HK-2 (cell line): ENCODE data around the gene PSEN1.

Source experiments
- DNase-seq: peaks from one replicate; pipeline ENCODE4 v3.0.0-alpha.2; 2018; ENCODE audit not compliant: unreplicated experiment

Gene PSEN1

DNA sequence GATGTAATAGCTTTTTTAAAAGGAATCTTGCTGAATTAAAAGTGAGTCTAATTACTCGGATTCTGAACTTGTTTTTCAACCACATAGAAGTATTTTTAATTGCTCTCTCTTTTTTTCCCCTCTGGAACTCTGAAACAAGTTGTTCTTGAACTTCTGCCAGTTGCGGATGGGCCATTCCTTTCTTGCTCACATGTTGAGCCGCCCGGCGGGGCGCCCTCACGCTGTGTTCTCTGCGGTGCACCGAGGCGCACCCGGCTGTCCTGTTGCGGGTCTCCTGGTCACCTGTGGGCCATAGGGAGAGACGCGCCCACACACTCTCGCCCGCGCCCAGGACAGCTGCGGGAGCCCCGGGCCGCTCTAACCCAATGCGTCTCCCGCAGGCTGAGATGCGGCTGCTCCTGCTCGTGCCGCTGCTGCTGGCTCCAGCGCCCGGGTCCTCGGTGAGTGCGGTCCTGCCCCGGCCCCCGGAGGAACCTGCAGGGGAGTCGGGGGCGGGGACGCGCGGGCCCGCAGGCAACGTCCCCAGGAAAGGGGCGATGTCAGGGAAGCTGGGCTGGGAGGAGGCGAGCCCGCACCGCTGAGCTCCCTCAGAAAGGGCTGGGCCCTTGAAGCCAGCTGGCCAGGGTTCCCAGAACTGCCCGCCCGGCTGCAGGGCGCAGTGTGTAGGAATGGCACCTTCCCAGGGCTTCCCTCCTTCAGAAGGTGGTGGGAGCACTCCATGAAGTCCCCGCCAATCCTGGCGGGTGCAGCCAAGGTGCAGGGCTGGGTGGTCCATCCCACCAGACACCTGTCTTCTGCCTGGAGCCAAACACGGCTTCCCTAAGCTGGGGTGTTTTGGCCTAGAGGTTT lies 103.3 kb downstream of the PSEN1 start:
- DNase-seq = no peak

DNA sequence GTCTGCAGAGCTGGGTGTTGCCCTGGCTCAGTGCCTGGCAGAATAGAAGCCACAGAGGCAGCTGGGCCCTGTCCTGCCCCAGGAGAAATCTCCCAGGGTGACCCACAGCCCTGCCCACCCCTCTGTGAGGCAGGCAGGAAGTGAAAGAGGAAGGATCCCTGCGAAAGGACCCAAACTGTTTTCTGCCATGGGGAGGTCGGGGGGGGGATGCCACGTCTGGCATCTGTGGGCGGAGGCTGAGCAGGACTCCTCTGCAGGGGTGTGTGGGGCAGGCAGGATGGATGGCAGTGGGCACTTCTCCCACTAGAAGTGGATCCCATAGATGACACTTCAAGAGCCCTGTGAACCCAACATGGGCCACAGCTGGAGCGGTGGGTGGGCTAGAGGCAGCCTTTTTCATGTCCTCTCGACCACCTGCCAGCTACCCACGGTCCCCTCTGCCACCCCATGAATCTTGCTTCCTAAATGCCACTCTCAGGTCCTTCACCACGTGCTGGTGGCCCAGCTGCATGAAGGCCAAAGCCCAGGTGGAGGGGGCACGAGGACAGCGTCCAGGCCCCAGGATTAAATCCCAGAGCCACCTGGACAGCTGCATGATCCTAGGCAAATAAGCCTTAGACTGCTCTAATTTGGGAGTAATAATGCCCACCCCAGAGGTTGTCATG lies 104.6 kb downstream of the PSEN1 start:
- DNase-seq = no peak

DNA sequence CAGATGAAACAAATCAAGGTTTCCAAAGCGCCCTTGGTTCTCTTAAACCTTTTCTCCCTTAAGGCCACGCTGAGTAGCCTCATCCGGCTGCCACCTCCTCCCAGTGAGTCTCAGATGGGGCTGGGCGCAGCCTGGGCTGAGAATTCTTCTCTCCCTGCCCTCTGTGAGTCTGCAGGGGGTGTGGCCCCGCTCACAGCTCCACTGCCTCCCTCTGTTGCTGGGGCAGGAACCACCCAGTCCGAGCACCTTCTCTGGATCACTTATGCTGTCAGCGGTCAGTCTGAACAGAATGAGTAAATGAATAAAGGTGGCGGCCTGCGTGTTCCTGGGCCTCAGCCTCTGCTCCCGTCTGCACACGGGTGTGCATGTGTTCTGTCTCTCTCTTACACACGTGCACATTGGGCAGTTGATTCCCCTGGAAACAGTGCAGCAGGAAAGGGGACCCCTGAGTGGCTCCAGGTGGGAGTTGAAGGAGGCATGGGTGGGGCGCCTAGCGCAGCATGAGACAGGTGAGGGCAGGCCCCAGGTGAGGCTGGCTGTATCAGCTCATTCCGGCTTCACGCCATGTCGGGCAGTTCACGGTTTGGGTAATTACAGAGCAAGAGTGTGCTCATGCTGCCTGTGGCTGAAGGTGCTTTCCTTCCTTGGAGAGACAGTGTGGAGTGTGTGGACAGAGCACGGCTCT lies 105.3 kb downstream of the PSEN1 start:
- peak; percentile 92 for DNase-seq

DNA sequence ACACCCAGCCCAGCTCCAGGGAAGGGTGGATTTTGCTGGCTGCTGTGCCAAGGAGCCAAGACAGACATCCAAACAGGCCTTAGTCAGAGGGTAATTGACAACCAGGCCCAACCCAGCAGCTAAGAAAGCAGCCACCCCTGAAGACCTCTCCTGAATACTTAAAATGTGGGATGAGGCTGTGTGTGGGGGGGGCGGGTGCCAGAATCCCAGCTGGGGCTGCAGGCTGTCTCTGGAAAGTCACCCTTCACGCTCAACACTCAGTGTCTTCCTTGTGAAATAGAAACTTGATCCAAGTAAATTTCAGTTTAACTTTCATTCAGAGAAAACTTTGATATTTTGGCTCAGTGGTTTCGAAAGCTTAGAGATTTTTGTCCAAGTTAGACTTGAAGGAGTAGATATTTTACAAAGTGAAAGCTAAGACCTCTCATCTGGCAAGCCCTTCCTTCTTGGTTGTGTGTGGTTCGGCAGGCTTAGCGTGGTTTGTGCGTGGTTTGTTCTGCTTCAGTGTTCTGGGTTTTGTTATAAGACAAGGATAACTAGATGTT lies 106.1 kb downstream of the PSEN1 start:
- peak; percentile 51 for DNase-seq

DNA sequence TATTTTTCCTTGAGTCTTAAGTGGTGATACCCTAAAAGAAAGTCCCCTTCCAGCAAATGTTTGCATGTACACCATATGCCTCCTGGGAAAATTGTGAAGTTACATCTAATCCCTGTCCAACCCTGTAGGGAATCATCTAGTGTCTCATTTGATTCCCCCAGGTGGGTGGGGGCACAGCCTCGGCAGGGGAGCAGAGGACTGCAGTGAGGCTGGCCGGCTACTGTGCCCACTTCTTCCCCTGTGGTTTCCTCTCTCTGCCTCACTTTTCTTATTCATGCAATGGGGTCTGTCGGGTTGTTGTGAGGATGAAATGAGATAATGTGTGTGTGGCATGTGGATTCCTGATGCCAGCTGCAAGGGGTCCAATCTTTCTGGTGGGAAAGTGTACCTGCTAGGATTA lies 107.0 kb downstream of the PSEN1 start:
- no peak for DNase-seq

DNA sequence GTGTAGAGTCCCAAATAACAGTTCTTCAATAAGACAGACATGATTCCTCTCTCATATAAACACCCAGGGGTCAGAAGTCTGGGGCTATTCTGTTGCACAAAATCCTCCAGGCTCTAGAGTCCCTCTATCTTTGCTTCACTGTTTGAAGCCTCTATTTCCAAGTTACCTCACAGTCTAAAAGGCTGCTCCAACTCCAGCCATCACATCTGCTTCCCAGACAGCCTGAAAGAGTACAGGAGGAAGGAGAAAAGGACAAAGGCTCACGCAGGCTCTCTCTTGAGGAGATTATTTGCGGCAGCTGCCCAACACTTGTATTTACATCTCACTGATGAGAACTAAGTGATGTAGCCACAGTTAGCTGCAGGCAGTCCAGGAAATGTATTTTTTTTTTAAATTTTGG lies 107.4 kb downstream of the PSEN1 start:
- DNase-seq = no peak

DNA sequence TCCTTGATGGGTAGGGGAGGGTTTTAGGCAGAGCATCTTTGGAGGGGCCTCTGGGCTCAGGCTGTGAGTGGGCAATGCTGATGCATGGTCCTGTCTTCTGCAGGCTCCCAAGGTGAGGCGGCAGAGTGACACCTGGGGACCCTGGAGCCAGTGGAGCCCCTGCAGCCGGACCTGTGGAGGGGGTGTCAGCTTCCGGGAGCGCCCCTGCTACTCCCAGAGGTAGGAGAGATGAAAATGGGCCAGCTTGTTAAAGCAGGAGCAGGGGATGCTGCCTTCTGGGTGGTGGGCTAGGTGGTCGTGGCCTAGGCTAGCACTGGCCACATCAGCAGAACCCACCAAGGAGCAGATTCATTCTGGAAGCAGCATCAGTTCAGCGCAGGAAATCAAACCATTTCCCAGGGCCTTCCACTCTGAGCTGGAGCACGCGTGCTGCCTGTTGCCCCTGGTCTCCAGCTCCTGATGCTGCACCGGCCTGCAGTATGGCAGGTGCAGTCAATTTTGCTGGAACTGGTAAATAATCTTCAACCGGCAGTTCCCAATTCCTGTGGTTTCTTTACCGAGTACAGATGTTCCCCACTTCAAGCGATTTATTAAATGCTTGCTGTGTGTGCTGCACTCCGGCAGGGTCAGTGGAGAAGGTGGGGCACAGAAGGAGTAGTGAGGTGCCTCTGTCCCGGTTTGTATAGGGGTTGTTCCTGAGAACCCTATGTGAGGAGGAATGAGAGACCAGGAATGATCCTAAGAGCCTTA lies 108.4 kb downstream of the PSEN1 start:
- DNase-seq = no peak

DNA sequence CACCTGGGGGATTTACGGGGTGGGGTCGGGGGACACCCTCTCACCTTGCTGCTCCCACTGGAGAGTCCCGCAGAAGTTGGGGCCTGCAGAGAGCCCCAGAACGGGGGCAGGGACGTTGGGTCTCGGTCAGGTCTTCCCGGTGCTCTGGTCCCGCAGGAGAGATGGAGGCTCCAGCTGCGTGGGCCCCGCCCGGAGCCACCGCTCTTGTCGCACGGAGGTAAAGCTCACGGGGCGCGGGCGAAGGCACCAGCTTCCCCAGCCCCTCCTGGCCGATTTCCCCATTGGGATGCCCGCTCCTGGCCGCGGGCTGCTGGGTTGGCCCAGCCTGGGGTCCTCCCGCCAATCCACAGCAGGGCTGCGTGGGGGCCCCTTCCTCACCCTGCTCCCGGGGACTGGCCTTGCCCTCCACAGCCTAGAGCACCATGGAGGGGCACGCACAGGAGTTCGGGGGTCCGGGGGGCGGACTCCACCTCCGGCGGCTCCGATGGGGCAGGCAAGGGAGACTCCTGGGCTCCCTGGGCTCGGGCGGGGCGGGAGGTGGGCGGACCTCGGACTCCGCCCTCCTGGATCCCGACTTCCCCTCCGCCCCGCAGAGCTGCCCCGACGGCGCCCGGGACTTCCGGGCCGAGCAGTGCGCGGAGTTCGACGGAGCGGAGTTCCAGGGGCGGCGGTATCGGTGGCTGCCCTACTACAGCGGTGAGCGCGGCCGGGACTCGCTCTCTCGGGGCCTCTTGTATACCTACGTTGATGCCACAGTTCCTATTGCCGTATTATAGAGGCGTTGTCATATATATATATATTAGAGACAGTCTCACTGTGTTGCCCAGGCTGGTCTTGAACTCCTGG lies 109.4 kb downstream of the PSEN1 start:
- no peak for DNase-seq

DNA sequence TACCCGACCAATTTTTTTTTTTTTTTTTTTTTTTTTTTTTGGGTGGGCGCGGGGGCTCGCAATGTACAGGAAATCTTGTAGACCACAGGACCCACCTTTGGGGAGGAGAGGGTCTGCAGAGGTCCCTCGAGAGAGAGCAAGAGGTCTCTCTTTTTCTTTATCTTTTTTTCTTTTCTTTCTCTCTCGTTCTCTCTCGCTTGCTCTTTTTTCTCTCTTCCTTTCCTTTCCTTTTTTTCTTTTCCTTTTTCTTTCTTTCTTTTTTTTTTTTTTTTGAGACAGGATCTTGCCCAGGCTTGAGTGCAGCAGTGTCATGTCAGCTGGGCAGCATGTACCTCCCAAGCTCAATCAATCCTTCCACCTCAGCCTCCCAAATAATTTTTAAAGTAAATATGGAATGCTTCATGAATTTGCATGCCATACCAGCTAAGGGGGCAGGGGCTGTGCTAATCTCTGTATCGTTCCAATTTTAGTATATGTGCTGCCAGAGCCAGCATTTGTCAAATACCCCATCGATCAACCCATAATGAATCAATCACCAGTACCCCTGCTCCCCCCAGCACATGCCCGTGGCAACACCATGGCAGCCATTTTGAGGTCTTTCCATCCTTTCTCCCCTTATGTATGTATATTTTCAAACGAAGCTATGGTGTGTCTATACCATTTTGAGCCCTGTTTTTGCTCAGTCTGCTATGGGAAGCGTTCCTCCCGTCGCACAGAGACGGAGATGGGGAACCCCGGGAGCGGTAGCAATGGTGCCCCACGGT lies 110.3 kb downstream of the PSEN1 start:
- no peak for DNase-seq

DNA sequence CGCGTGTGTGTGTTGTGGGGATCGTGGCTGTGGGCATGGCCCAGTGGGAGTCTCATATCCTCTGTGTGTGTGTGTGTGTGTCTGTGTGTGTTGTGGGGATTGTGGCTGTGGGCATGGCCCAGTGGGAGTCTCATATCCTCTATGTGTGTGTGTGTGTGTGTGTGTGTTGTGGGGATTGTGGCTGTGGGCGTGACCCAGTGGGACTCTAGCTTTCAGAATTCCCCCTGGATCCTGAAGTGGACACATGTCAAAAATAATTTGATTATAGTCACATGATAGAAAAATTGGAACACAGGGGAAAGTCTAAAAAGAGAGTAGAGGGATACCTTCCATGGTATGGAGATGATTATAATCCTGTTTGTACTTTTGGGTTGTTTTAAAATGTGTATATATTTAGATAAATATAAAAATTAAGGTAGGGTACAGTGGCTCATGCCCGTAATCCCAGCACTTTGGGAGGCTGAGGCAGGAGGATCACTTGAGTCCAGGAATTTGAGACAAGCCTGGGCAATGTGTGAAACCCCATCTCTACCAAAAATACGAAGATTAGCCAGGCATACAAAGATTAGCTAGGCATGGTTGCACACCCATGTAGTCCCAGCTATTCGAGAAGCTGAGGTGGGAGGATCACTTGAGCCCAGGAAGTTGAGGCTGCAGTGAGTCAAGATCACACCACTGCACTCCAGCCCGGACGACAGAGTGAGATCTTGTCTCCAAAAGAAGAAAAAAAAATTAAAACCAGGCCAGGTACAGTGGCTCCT lies 112.0 kb downstream of the PSEN1 start:
- DNase-seq = peak; percentile 69

DNA sequence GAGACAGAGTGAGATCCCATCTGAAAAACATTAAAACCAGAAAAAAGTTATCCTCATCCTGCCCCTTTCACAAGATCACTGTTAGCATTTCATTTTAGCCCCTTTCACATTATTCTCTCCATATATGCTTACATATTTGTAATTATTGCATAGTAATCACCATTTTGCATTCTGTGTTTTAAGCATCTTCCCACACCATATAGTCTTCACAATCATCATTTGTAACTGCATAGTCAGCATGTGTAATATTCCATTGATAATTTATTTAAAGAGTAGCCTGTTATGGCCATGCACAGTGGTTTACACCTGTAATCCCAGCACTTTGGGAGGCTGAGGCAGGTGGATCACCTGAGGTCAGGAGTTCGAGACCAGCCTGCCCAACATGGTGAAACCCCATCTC lies 112.8 kb downstream of the PSEN1 start:
- no peak for DNase-seq

DNA sequence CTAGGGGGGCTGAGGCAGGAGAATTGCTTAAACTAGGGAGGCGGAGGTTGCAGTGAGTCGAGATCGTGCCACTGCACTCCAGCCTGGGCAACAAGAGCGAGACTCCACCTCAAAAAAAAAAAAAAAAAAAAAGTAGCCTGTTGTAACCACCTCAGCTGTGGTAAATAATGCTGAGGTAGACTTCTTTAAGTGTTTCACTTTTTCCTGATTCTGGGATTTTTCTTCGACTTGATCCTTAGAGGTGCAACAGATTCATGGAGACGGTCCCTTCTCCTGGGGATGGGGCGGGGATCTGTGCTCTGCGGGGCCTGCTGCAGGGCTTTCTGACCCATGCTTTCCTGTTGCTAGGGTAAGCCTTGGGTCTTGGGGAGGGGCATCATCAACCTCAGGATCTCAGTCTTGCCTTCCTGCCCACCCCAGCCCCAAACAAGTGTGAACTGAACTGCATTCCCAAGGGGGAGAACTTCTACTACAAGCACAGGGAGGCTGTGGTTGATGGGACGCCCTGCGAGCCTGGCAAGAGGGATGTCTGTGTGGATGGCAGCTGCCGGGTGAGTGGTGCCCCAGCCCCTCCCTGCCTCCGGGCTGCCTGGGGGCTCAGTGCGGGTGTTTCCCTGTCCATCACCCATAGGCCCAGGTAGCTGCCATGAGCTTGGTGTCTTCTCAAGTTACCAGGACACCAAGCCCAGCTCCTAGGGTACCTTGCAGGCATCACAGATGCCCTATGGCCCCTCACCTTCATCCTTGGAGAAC lies 113.4 kb downstream of the PSEN1 start:
- DNase-seq = no peak

DNA sequence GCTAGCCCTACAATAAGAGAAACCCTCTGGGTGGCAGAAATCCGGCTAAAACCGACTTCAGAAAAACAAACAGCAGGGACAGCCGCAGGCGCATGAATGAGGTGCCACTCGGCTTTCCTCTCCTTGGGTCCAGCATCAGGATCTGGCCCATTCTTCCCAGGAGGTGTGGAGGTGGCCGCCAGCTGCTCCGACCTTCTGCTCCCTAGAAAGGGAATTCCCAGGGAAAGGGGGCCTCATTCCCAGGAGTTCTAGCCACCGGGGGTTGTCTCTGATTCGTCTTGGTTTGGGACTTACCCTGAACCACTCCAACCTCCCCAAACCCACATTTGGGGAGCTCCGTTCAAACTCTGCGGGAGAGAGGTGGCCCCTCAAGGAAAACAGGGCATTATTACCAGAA lies 114.0 kb downstream of the PSEN1 start:
- DNase-seq = no peak

DNA sequence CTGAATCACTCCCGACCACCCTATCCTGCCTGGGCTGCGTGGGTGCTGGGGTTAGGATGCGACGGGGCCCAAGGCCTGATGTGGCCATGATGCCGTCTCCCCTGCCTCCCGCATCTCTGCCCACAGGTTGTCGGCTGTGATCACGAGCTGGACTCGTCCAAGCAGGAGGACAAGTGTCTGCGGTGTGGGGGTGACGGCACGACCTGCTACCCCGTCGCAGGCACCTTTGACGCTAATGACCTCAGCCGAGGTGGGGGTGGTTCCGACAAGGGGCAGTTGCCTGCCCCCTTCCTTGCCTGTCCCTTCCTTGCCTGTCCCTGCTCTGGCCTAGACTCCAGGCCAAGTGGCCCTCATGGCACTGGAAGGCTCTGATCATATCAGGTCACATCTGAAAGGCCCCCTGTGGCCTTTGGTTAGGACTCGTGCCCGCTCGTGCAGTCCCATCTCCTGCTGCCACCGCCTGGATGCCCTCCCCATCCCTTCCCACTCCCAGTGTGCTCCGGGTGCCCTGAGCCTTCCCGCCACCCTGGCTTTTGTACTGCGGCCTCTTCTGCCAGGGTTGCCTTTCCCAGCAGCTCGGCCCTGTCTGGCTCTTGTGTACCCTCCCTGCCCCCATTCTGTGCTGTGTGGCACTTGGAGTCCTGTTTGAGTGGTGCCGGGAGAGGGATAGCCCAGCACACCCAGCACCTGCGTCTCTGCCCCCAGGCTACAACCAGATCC lies 114.6 kb downstream of the PSEN1 start:
- no peak for DNase-seq

DNA sequence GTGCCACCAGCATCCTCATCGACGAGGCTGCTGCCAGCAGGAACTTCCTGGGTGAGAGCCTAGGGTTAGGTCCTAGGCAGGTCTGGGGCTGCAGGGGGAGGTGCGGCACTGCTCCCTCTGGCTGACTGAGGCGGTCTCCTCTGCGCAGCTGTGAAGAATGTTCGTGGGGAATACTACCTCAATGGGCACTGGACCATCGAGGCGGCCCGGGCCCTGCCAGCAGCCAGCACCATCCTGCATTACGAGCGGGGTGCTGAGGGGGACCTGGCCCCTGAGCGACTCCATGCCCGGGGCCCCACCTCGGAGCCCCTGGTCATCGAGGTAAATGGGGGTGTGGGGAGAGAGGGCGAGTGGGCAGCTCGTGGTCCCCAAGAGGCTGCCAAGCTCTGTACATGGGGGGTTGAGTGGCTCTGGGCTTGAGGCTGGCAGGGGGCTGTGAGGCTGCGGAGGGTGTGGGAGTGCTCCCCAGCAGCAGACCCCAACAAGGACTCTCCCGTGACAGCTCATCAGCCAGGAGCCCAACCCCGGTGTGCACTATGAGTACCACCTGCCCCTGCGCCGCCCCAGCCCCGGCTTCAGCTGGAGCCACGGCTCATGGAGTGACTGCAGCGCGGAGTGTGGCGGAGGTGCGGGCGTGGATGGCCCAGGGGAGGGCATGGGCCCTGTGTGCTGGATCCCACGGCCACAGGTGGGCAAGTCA lies 115.4 kb downstream of the PSEN1 start:
- no peak for DNase-seq

DNA sequence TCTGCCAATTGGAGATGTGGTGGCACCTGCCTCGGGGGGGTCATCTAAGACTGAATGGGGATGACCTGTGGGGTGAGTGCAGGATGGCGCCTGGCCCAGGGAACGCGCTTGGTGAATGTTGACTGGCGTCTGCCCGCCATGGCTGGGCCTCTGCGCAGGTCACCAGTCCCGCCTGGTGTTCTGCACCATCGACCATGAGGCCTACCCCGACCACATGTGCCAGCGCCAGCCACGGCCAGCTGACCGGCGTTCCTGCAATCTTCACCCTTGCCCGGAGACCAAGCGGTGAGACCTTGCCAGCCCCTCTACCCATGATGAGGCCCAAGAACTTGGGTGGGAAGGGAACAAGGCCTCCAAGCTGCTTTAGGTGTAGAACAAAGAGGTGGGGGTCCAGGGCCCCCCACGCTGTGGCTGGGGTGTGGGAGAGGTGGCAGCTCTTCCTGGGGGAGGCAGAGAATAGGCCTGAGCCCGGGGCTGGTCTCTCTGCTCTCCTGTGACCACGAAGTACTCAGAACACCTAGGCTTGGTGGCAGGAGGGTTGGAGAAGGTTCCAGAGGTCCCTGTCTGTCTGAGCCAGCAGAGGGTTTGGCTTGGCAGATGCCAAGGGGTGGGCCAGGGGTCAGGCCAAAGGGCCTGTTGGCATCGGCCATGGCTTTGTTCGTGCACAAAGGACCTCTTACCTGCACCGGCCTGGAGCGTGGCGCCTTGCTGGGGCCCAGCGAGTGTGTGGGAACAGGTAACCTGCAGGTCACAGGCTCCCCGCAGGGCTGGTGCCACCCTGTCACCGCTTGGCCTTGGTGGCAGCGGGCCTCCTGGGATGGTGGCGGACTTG lies 116.4 kb downstream of the PSEN1 start:
- no peak for DNase-seq

DNA sequence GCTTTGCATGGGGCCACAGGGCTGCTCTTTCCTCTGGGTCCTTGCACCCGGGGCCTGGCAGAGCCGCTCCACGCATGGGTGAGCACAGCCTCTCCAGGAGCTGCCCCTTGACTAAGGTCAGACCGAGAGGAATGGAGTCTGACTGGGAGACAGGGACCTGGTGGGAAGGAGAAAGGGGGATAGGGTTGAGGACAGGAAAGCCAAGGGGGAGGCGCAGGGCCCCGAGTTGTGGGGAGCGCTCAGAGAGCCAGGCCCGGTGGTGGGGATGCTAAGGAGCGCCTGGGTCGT lies 117.0 kb downstream of the PSEN1 start:
- no peak for DNase-seq
